Measurements from ENCODE around the gene KCNK7.

DNA sequence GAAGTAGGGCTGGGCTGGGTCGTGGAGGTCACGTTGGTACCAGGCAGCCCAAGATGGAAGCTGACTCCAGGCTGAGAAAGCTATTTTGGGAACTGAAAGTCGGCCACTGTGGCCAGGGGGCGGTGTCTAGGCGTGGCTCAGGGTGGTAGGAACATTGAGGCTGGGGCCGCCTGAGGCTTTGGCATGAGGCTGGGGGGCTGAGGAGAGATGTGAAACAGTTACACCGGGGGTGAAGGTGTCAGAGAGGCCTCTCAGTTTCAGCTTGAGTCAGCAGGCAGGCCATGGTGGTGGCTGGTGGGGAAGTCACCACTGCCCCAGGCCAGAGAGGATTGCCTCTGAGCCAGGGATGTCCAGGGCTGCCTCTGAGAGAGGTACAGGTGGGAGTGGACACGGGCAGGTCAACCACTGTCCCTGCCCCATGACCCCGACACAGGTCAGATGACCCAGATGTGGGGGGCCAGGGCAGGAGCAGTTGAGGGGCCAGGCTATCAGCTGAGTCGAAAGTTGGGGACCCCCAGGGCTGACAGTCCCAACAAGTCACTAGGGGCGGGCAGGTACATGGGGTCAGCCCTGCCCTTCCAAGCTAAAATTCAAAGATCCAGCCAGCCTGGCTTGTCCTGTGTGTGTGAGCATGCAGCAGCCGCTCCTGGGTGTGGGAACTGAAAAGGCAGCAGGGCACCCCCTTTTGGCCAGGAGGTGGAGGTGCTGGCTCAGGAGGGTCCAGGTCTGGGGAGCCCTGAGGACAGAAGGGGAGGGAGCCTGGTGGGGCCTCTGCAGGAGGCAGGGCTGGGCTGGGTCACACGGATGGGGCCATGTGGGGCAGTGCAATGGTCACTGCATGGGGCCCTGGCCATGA is 7.2 kb downstream of the KCNK7 start:
- TF ChIP-seq POLR2AphosphoS5 (IDR thresholded peaks at IDR 0.05; ENCODE audit: low read depth, low read length) = no peak
- TF ChIP-seq, protein P1, sequence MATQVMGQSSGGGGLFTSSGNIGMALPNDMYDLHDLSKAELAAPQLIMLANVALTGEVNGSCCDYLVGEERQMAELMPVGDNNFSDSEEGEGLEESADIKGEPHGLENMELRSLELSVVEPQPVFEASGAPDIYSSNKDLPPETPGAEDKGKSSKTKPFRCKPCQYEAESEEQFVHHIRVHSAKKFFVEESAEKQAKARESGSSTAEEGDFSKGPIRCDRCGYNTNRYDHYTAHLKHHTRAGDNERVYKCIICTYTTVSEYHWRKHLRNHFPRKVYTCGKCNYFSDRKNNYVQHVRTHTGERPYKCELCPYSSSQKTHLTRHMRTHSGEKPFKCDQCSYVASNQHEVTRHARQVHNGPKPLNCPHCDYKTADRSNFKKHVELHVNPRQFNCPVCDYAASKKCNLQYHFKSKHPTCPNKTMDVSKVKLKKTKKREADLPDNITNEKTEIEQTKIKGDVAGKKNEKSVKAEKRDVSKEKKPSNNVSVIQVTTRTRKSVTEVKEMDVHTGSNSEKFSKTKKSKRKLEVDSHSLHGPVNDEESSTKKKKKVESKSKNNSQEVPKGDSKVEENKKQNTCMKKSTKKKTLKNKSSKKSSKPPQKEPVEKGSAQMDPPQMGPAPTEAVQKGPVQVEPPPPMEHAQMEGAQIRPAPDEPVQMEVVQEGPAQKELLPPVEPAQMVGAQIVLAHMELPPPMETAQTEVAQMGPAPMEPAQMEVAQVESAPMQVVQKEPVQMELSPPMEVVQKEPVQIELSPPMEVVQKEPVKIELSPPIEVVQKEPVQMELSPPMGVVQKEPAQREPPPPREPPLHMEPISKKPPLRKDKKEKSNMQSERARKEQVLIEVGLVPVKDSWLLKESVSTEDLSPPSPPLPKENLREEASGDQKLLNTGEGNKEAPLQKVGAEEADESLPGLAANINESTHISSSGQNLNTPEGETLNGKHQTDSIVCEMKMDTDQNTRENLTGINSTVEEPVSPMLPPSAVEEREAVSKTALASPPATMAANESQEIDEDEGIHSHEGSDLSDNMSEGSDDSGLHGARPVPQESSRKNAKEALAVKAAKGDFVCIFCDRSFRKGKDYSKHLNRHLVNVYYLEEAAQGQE (IDR thresholded peaks at IDR 0.05; ENCODE audit: insufficient read depth in 1 of 2, low read depth in 2 of 2, low read length in 2 of 2) = no peak
- no peak for TF ChIP-seq TAF1 (IDR thresholded peaks at IDR 0.05; ENCODE audit: borderline replicate concordance, insufficient read depth, low read length)
- no peak for TF ChIP-seq FOXP2 (optimal IDR thresholded peaks at IDR 0.05; ENCODE audit: borderline replicate concordance, extremely low read depth, extremely low read length, insufficient read depth)
- no peak for TF ChIP-seq SIN3A (IDR thresholded peaks at IDR 0.05; ENCODE audit: borderline replicate concordance, insufficient read depth, low read length)

All from PFSK-1 (cell line).